Measurements from ENCODE around the gene BARD1.

DNA sequence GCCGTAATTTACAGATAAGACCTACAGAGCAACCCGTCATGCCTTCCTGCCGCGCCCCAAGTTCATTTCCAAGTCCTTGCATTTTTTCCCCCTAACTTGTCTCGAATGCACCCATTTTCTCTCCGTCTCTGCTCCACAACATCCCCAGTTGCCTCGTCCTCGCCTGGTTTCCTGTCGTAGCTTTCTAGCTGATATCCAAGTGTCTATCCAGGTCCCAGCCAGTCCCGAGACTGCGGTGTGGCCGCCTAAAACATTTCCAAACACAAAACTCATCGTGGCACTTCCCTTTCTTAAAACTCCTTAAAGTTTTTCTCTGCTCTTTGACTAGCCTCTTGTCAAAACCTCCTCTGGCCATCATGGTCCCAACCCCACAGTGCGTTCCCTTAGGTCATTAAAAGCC lies 1.2 kb upstream of the BARD1 start:
- TF ChIP-seq, protein P1, sequence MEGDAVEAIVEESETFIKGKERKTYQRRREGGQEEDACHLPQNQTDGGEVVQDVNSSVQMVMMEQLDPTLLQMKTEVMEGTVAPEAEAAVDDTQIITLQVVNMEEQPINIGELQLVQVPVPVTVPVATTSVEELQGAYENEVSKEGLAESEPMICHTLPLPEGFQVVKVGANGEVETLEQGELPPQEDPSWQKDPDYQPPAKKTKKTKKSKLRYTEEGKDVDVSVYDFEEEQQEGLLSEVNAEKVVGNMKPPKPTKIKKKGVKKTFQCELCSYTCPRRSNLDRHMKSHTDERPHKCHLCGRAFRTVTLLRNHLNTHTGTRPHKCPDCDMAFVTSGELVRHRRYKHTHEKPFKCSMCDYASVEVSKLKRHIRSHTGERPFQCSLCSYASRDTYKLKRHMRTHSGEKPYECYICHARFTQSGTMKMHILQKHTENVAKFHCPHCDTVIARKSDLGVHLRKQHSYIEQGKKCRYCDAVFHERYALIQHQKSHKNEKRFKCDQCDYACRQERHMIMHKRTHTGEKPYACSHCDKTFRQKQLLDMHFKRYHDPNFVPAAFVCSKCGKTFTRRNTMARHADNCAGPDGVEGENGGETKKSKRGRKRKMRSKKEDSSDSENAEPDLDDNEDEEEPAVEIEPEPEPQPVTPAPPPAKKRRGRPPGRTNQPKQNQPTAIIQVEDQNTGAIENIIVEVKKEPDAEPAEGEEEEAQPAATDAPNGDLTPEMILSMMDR (IDR thresholded peaks at IDR 0.05): no peak
- no peak for TF ChIP-seq POLR2A (IDR thresholded peaks at IDR 0.05)
